Measurements from ENCODE around the gene NOCT. TPM values are rescaled to one million over a fixed set of nuclear protein-coding genes. Genes with fewer than 3 reads are reported as not detected.

Gene NOCT
- polyA plus RNA-seq, 2 of the 4 experiments (the other 2 are of a cell fraction), result 5.3 to 6.8 TPM

DNA sequence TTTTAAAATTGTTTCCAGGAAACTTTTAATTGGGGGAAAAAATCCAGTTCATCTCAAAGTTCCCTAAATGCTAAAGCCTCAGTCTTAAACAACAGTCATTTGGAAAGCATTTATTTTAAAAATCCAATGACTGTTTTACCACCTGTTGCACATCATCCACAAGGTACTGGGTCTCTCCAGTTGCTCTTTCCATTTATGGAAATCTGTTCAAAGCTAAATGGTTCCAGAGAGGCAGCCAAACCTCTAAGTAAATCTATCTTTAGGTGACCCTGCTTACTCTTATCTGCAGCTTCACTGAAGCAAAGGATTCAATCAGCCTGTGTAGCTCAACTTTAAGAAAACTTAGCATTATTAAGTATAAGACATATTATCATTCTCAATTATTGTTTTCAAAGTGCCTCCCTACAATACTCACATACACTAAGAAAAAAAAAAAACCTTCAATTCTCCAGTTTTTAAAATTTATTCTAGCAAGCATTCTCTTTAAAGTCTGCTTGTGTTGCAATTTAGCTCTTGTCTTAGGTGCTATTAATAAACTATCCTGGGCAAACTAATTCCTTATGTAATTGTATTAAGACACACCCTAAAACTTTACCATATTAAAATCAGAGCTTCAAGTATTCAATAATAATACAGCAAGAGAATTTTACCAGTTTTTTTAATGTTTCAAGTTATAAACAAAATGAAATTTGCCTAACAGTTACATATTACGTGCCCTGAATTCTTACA lies 60.6 kb downstream of the NOCT start:
- Histone ChIP-seq H3K4me1 (peaks cover 21% of the 10 kb centered on the region), H3K27ac (no peak overlapping the region), H3K4me2 (no peak overlapping the region), H3K4me3 (no peak overlapping the region), H3K9me3 (no peaks in the 10 kb centered on the region)
- WGBS (ENCODE audit: missing lambda C conversion rate), result 93% methylated on average over 1 of the region's 1 CpG
- DNase-seq (ENCODE audit: low read depth in 1 of 2, low spot score in 1 of 2), result no peak
- ChIA-PET CTCF (interaction anchor here (0.7 kb wide), 1 partner anchor 46 kb away, joined by 3 read pairs; no protein-coding TSS in a partner anchor), POLR2A (no interaction called here)
- no peak for TF ChIP-seq ZFP36 (IDR thresholded peaks at IDR 0.05; ENCODE audit: borderline replicate concordance, partially characterized antibody)
- TF ChIP-seq, protein P1, sequence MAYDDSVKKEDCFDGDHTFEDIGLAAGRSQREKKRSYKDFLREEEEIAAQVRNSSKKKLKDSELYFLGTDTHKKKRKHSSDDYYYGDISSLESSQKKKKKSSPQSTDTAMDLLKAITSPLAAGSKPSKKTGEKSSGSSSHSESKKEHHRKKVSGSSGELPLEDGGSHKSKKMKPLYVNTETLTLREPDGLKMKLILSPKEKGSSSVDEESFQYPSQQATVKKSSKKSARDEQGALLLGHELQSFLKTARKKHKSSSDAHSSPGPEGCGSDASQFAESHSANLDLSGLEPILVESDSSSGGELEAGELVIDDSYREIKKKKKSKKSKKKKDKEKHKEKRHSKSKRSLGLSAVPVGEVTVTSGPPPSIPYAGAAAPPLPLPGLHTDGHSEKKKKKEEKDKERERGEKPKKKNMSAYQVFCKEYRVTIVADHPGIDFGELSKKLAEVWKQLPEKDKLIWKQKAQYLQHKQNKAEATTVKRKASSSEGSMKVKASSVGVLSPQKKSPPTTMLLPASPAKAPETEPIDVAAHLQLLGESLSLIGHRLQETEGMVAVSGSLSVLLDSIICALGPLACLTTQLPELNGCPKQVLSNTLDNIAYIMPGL (CRISPR knock-in tag; IDR thresholded peaks at IDR 0.05; ENCODE audit: borderline replicate concordance), result no peak
- no peak for TF ChIP-seq MYC (IDR thresholded peaks at IDR 0.05; ENCODE audit: borderline replicate concordance, low read length)
- no peak for TF ChIP-seq ESRRA (IDR thresholded peaks at IDR 0.05; ENCODE audit: borderline replicate concordance, low read length)
- no peak for TF ChIP-seq BHLHE40 (IDR thresholded peaks at IDR 0.05; ENCODE audit: low read depth, low read length)
- TF ChIP-seq TP53 (CRISPR knock-in tag; IDR thresholded peaks at IDR 0.05), result no peak
- TF ChIP-seq HOXB5 (CRISPR knock-in tag; IDR thresholded peaks at IDR 0.05), result no peak
- no peak for TF ChIP-seq CHD2 (IDR thresholded peaks at IDR 0.05; ENCODE audit: low read length, partially characterized antibody)
- TF ChIP-seq SMC3 (IDR thresholded peaks at IDR 0.05), result no peak
- TF ChIP-seq EHMT2 (IDR thresholded peaks at IDR 0.05; ENCODE audit: low read depth), result no peak
- no peak for TF ChIP-seq RARB (CRISPR knock-in tag; IDR thresholded peaks at IDR 0.05)
- no peak for TF ChIP-seq MAFK (IDR thresholded peaks at IDR 0.05; ENCODE audit: partially characterized antibody)
- no peak for TF ChIP-seq POLR2AphosphoS2 (conservative IDR thresholded peaks at IDR 0.05; ENCODE audit: low read length)
- no peak for FAIRE-seq
- no peak for ATAC-seq

- peaks cover 31% of the 10 kb centered on the region for H3K4me1 ChIP-seq
- TF ChIP-seq NFE2L2 (conservative IDR thresholded peaks at IDR 0.05; ENCODE audit: low read length) (no peak), NPAS2 (CRISPR knock-in tag; IDR thresholded peaks at IDR 0.05; ENCODE audit: borderline replicate concordance) (no peak), EHMT2 (IDR thresholded peaks at IDR 0.05; ENCODE audit: low read depth) (no peak), PHF8 (IDR thresholded peaks at IDR 0.05; ENCODE audit: borderline replicate concordance, low read depth) (no peak), ELK1 (IDR thresholded peaks at IDR 0.05; ENCODE audit: low read depth, low read length) (no peak), GATA3 (IDR thresholded peaks at IDR 0.05; ENCODE audit: borderline replicate concordance) (no peak)
- TF ChIP-seq, protein P2, sequence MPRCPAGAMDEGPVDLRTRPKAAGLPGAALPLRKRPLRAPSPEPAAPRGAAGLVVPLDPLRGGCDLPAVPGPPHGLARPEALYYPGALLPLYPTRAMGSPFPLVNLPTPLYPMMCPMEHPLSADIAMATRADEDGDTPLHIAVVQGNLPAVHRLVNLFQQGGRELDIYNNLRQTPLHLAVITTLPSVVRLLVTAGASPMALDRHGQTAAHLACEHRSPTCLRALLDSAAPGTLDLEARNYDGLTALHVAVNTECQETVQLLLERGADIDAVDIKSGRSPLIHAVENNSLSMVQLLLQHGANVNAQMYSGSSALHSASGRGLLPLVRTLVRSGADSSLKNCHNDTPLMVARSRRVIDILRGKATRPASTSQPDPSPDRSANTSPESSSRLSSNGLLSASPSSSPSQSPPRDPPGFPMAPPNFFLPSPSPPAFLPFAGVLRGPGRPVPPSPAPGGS (IDR thresholded peaks at IDR 0.05), result no peak
- no peak for DNase-seq (ENCODE audit: low read depth in 1 of 2, low spot score in 1 of 2)
- 93% methylated on average over 1 of the region's 1 CpG for WGBS (ENCODE audit: missing lambda C conversion rate)
- CTCF ChIA-PET, result interaction anchor here (1.9 to 2.1 kb wide), 2 partner anchors 48 to 90 kb away, joined by 5 to 6 read pairs; no protein-coding TSS in a partner anchor
- FAIRE-seq, result no peak
- no peak overlapping the region for H3K27ac ChIP-seq
- H3K9me3 ChIP-seq, result no peaks in the 10 kb centered on the region
- no peak overlapping the region for H3K4me3 ChIP-seq
- ATAC-seq, result no peak
- POLR2A ChIA-PET, result interaction anchor here (1.3 kb wide), 1 partner anchor 100 kb away, joined by 3 read pairs; the partner anchor contains the start of gene ELF2
- no peak overlapping the region for H3K4me2 ChIP-seq
Measured at GRCh38 chr4:139077567-139078355, 62.2 kb downstream of the NOCT start.

Data from A549 (cell line).